Measurements from ENCODE around the gene NLGN1.

The NLGN1 gene

DNA sequence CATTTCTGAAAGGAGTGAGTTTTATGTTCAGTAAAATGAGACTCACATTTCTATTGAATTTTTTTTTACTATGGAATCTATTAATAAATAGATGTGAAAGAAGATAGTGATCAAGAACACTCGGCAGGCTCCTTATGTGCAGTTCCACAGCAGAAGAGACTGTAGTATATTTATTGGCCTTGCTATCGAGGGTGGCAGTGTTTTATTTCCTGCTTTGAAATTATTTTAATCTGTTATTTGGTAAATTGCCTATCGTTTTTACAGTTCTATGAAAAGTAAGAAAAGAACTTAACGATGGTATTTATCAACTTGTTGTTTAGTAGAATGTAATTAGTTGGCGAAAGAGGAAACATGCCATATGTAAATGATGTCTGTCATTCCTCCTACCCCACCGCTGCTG lies 238.3 kb downstream of the NLGN1 start:
- no peak for DNase-seq (ENCODE audit: low read depth in 2 of 2)

DNA sequence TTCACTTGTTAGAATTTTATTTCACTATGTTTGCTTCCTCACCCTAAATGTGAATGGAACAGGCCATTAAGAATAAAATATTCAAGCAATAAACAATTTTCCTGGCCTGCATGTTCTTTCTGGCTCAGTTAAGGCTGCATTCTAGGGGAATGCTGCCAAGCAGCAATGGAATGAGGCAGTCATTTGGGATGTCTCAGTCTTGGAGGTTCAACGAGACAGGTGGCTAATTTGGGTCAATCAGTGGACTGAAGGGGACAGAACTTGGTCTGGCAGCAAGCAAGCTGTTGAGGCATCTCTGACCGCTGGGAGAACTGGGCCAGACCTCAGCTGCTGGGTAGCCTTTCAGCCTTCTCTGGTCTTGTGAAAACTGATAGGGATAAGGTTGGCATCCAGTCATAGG lies 241.6 kb downstream of the NLGN1 start:
- no peak for DNase-seq (ENCODE audit: low read depth in 2 of 2)

DNA sequence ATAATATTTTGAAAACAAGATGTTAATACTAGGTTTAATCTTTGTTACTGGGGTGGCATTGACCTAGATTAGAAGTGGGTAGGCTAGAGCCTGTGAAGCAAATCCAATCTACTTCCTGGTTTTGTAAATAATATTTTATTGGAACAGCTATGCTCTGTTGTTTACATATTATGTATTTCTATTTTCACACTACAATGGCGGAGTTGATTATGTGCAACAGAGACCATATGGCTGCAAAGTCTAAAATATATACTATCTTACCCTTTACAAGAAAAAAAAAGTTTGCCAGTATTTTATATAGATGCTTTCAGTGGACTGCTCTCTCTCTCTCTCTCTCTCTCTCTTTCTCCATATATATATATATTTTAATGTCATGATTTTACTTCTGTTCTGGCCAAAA lies 244.2 kb downstream of the NLGN1 start:
- DNase-seq (ENCODE audit: low read depth in 2 of 2): no peak

DNA sequence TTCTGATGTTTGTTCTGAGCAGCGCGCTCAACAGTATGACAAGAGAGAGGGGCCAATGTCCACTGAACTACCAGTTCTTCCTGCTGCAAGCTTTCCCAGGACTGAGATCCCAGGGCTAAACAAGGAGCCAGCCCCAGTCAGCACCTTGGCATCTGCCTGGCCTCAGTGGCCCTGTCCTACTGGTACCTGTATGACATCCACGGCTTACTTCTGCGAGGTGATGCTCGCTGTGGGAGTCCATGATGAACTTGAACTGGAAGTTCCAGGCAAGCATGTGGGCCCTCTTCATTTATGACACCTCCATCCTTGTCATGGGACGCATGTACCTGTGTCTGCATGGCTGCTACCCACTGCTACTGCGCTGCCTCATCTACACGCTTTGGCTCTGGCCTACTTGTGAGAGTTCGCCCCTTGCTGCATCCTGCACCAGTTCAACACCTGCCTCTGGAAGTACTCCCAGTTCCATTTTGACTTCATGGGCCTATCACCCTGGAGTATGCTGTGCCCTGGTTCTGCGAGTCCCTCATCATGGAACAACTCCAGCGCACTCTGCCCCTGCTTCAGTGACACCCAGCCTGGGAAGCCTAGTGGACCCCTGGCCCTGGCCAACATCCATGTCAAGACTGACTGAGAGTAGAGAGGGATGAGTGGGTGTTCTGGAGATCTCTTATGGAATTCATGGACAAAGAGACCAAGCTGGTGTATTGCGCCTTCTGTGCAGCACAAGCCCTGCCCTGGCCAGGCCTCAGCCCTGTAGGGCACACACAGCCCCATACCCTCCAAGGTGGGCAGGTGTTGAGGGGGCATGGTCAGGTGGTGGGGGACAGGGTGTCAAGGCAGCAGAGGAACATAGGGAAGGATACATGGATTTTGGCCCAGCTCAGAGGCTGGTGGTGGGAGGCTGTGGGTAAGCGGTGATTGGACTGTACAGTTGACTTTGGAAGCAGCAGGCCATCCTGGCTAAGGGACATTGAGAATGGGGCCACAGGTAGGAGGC lies 246.8 kb downstream of the NLGN1 start:
- DNase-seq (ENCODE audit: low read depth in 2 of 2): no peak

DNA sequence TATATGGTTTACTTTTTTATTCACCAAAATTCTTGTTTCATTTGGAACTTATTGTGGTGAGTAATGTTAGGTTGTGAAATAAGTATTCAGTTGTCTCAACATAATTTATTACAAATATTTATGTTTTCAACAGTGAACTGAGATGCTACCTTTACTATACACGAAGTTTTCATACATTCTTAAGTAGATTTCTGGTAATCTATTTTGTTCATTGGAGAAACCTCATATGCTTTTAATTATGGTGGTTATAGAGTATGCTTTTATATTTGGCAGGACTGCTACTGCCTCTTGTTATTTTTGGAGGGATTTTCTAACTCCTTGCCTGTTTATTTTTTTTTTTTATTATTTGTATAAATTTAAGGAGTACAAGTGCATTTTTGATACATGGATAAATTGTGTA lies 253.1 kb downstream of the NLGN1 start:
- no peak for DNase-seq (ENCODE audit: low read depth in 2 of 2)

DNA sequence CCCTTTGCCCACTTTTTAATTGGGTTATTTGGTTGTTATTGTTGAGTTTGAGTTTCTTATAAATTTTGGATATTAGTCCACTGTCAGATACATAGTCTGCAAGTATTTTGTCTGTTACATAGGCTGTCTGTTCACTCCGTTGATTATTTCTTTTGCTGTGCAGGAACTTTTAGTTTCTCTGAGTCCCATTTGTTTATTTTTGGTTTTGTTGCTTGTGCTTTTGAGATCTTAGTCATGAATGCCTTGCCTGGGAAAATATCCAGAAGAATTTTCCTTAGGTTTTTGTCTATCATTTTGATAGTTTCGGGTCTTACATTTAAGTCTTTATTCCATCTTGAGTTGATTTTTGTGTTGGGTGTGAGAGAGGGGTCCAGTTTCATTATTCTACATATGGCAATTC lies 254.5 kb downstream of the NLGN1 start:
- no peak for DNase-seq (ENCODE audit: low read depth in 2 of 2)

DNA sequence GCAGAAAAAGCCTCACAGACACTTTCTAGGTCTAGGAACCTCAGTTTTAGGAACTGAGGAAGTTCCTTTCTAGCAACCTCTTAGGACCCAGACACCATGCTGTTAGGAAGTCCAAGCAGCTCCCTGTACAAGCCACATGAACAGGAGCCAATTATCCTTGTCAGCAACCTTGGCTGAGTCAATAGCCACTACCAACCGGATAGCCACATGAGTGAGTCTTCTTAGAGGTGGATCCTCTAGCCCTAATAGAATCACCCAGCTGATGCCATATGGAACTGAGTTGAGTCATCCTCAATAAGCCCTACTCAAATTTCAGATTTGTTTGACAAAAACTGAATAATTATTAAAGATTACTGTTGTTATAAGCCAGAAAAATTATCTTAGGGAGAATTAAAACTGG lies 256.2 kb downstream of the NLGN1 start:
- no peak for DNase-seq (ENCODE audit: low read depth in 2 of 2)

DNA sequence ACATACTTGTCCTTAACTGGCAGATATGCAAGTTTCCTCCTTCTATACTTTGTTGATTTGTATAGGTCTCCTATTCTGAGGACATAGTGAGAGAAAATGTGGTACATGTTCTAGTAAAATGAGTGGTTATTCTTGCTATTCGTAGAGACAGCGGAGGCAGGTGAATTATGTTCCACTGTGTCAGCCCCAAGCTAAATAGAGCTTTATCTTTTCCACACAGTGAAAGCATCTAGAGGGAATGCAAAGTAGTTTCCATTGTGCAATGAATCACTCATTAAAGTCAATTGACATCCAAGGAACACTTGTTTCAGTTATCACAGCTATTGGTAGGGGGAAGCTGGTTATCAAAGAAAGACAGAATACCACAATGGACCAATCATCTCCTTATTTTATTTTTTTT lies 262.4 kb downstream of the NLGN1 start:
- no peak for DNase-seq (ENCODE audit: low read depth in 2 of 2)

DNA sequence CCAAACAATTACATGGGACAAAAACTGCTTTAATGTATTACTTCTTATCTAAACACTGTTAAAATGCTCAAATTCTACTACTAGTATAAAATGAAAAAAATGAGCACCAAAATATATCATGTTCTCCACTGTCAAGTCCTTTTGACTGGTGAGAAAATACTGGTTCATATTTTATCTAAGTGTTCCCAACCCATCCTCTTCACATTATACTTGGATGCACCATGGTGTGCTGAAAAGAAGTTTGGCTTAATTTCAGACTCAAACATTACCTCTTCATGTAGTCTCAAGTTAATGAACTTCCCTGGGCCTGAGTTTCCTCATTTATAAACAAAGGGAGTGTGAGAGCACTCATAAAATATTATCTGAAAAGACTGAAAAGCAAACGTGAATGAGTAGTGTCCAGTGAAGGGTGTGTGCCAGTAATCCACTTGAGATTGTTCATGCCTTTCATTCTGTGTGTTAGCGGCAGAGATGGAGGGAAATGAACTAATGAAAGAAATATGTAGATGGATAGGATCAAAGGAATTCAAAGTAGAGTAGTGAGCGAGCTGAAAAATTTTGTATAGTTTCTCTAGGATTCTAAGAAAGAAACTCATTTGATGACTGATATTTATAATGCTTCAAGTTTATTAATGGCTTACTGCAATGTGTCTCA lies 263.2 kb downstream of the NLGN1 start:
- DNase-seq (ENCODE audit: low read depth in 2 of 2): no peak

DNA sequence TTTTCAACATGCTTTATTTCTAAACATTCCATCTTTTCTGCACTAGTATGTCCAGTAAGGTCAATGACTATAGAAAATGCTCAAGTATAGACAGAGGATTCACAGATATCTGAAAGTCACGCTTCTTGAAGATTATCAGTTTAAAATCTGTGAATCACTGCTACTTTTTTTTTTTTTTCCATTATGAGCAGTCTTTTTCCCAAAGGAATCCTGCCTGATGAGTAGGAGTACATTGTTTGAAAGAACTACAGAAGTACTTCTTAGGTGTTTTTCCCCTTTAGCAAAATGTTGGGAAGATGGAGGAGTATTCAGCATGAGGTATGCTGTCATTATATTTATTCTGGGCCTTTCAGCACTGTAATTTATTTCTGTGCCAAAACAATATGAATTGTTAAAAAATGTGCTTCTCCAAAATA lies 266.2 kb downstream of the NLGN1 start:
- no peak for DNase-seq (ENCODE audit: low read depth in 2 of 2)

DNA sequence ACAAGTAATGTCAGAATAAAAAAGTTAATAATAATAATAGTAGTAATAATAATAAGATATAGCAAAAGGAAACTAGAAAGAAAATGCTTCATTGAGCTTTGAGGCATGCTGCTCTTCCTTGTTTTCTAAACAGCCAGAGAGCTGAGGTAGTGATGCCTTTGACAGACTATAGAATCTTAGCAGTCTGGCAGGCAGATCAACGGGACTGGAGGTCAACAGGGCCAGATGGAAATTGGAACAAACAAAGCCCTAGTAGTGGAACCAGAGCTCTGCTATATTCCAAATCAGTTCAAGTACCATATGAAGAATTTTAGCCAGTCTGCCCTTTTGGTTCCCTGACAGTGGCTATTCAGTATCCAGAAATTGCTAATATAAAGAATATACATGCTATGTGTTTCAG lies 278.6 kb downstream of the NLGN1 start:
- no peak for DNase-seq (ENCODE audit: low read depth in 2 of 2)

DNA sequence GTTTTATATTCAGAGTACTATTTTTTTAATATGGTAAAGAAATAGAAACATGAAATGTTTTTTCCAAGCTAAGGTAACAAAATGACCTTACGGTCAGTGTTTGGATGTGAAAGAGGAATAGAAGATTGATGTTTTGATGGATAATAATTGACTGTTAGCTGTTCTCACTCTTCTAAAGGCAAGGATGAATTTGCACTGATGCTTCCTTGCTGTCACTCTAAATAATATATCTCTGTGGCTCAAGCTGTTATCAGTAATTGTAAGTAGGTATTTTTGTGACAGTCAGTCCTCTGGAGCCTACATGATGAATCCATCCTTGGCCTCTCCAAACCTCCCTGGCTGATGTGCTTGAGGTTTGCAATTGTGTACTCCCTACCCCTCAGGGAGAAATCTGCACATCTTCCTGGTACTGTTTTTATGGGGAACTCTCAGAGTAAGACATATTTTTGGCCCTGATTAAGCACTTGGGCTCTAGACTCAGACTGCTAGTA lies 283.7 kb downstream of the NLGN1 start:
- DNase-seq (ENCODE audit: low read depth in 2 of 2): no peak

DNA sequence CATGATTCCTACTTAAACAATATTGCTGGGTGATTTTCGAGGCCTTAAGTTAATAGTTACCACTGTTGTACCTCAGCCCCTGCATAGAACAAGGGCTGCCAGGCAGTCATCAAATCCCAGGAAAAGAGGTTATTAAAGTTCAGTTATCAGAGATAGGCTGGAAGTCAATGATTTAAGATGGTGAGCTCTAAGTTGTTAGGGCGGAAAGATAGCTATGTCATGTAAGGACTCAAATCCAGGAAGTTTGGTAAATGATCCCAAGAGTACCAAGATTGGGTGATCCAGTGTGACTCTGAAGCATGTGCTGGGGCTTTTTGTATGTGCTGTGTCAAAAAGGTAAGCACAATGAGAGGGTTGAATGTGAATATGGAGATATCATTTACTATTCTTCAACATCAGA lies 287.9 kb downstream of the NLGN1 start:
- no peak for DNase-seq (ENCODE audit: low read depth in 2 of 2)

DNA sequence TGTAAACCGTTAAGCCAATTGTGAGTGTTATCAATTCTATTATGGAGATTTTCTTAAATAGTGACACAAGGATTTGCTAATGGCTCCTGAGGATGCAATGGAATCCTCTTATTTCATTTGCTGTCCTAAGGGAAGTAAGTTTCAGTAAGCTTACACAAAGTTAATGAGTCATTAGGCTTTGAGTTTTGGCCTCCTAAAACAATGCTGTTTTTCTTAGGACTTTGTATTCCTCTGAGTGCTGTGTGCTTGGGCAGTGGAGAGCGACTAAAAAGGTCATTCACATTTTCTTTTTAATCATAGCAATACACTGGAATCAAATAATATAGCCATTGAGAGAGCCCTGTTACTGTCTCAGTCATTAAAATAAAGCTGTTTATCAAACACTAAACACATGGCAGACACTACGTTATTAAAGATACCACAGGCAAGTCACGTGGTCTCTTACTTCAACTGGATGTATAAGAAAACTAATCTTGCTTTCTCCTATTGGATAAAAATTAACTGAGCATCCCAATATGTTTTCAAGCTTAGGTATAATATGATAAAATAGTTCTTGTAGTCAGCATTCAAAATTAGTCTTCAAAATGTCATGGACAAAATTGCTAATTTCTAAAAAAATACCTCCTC lies 290.8 kb downstream of the NLGN1 start:
- no peak for DNase-seq (ENCODE audit: low read depth in 2 of 2)

DNA sequence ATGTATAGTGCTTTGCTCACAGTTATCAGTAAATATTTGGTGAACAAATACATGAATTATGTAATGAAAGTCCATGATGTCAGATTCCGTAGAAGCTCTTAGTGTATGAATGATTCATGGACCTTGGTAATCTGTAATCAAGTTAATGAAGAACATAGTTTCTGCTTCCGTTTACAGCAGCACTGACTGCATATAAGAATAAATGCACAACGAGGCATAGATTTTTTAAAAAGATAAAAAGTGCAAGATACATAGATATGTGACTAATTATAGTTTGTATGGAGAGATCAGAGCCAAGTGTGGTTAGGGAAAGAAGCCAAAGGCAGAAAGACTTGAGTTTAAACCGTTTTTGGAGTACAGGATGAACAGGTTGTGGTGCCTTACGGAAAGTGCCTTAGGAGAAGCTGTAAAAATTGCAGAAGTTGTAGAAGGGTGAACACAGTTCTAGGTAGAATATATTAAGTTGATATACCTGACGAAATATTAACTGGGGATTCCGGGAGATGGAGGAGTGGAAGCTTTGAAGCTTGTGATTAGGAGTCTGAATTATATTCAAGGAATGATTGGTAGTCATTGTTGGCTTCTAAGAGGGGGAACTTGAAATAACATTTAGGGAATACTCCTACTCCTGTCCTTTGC lies 293.1 kb downstream of the NLGN1 start:
- no peak for DNase-seq (ENCODE audit: low read depth in 2 of 2)

DNA sequence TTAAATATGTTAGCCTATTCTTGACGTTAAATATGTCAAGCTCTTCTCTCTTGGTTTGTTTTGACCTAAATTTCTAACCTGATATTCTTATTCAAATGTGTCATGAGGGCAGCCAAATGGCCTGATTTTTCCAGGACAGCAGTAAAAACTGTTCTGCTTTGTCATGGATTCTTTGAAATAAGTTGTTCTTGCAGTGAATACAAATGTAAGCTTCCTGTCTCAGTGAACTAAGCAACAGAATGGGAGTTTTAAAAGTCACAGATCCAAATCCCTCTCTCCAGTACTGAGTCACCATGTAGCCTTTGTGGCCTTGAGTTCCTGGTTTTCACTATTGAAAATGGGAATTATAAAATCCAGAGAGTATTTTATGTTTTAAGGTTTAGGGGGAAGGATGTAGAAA lies 301.8 kb downstream of the NLGN1 start:
- no peak for DNase-seq (ENCODE audit: low read depth in 2 of 2)

DNA sequence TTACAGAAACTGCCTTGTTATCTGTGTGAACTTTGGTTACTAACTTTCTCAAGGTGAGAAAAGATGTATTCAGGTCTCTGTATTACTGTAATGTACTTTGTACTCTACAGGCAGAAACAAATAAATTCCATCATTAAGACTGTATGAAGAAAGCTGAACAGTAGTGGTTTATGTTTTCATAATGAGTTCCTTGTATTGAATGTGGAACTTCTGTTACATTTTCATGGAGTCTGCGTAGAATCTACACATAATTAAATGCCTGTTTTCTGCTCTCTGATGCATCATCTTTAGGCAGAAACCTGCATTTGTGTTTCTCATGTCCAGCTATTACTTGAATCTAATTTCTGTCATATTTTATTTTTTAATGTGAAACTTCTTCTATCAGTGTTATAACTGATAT lies 302.8 kb downstream of the NLGN1 start:
- DNase-seq (ENCODE audit: low read depth in 2 of 2): no peak

DNA sequence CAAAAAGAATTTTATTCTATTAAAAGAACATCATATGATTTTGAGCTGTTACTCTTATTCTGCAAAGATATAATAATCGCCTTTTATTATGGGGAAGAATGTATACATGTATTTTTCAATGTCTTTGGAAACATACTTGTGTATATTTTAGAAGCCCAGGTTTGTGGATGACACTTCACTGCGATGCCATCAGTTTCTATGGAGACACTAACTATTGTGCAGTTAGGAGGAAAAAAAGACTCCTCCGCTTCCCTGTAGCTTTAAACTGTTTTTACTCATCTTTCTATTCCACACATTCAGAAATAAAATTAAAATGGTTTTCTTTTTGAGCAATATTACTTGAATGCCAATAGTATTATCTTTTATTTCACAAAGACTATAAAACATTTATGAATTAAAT lies 305.0 kb downstream of the NLGN1 start:
- DNase-seq (ENCODE audit: low read depth in 2 of 2): no peak

DNA sequence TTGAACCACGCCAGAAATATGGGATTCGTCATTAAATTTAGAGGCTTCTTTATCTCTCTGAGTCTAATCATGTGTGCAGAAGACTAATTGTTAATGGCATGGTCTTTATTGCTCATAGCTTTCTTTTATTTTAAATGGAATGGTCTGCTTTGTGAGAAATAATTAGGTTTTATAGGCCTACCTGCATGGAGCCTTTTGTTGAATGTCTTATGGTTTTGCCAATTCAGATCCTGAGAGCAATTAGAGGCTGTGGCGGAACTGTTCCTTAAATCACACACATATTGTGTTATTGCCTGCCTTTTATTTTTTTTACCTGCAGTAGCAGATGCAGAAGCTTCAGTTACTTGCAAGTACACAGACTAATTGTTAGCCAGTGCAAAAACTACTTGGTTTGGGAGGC lies 306.2 kb downstream of the NLGN1 start:
- no peak for DNase-seq (ENCODE audit: low read depth in 2 of 2)

DNA sequence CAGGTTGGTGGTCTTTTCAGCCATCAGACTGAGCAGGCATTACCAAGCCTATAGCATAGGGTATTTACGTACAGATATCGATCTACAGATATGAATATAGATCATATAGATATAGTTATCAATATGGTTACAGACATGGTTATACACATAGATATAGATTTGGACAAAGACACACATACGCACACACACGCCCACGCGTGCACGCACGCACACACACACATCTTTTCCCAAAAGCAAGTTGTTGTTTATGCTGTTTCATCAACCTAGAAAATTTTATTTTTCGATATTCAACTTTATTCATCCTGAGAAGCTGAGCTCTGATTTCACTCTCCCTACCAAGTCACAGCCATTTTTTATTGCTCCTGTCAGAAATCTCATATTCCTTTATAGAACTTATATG lies 309.1 kb downstream of the NLGN1 start:
- DNase-seq (ENCODE audit: low read depth in 2 of 2): no peak

DNA sequence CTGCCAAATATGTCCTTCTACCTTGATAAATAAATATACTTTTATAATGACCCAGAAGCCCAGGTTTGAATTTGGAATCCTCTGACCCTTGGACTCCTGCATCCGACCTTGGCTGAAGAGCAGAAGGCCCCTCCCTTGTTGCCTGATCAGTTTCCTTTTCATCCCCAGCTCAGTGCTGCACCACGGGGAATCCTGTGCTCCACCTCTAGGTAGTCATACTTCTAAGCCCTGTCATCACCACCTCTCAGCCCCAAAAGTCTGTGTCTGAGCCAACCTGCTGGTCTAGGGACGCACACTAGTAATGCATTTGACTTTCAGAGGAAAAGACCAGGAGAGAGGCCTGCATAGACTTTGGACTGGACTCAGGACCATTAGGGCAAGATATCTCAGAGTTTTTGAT lies 310.6 kb downstream of the NLGN1 start:
- DNase-seq (ENCODE audit: low read depth in 2 of 2): no peak

DNA sequence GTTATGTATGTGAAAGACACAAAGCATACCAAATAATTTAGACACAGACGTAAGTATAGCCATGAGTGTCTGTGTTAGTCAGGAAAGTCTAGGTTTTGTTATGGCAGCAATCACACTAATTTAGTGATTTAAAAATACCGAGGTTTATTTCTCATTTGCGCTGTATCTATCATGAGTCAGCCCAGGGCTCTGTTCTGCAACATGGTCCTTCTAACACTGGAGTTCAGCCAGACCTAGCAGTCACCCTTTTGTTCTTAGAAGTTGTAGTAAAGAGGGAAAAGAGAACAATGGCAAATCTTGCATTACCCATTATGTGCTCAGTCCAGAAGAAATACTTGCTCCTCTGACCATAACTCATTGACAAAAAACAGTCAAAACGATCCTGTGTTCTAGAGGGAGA lies 311.5 kb downstream of the NLGN1 start:
- no peak for DNase-seq (ENCODE audit: low read depth in 2 of 2)
